Kidney capillary endothelial cell (primary cell): ENCODE measurements around the gene RAP2B.
A peak's percentile ranks its signal among the peaks of the same experiment; 100 is the strongest.
"Not testable (repeated sequence)": the region's sequence is repeated elsewhere in the genome, so short reads cannot be mapped to it uniquely, and the experiment has no call there.

Source experiments
- DNase-seq: peaks from one replicate; pipeline ENCODE4 v3.0.0-alpha.2; 2018; ENCODE audit warnings: low spot score

RAP2B gene

GRCh38 chr3:153193786-153194476, 31.9 kb downstream of the RAP2B start:
- not testable (repeated sequence) for DNase-seq

- no peak for DNase-seq
These were observed 33.4 kb downstream of the RAP2B start for GRCh38 chr3:153195349-153195879.

GRCh38 chr3:153209596-153209995, 47.6 kb downstream of the RAP2B start:
- DNase-seq, result peak; percentile 97

- DNase-seq, result no peak
These were observed 48.1 kb downstream of the RAP2B start for GRCh38 chr3:153210146-153210545.

- no peak for DNase-seq
These were observed 48.6 kb downstream of the RAP2B start for GRCh38 chr3:153210660-153211059.

GRCh38 chr3:153215497-153215896, 53.5 kb downstream of the RAP2B start:
- no peak for DNase-seq

- no peak for DNase-seq
These were observed 53.9 kb downstream of the RAP2B start for GRCh38 chr3:153215966-153216365.

- no peak for DNase-seq
These were observed 54.9 kb downstream of the RAP2B start for GRCh38 chr3:153216928-153217327.

- DNase-seq, result no peak
These were observed 57.1 kb downstream of the RAP2B start for GRCh38 chr3:153219146-153219545.
